ENCODE results near the gene CCL22.
"Not testable (repeated sequence)": the region's sequence is repeated elsewhere in the genome, so short reads cannot be mapped to it uniquely, and the experiment has no call there.

Gene CCL22

DNA sequence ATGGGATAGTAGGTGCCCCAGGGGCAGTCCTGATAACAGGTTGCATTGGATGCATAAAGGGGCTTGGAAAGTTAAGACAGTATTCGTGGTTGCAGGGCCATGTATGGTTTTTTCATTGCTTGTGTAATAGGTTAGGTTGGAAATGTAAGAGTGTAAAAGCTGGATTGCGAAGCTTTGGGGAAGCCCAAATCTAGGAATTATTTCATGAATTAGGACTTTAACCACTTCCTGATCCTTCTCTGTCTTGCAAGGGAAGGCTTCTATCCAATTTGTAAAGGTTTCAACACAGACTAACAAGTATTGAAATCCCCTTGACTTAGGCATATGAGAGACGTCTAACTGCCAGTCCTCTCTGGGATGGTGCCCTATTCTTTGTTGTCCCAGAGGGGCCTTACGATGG, 38.2 kb downstream of the CCL22 start:
- DNase-seq: no peak

DNA sequence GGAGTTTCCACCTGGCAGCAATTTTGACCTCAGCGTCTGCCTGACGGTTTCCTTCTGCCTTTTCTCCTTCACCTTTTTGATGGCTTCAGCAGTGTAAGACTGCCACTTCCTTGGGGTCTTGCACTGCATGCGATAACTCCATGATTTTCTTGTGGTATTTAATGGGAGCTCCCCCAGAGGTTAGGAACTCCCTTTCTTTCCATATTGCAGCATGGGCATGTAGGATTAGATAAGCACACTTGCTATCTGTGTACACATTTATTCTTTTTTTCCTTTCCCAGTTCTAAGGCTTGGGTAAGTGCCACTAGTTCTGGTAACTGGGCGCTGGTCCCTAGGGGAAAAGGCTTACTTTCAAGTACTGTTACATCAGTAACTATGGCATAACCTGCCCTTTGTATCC, 38.9 kb downstream of the CCL22 start:
- not testable (repeated sequence) for DNase-seq

DNA sequence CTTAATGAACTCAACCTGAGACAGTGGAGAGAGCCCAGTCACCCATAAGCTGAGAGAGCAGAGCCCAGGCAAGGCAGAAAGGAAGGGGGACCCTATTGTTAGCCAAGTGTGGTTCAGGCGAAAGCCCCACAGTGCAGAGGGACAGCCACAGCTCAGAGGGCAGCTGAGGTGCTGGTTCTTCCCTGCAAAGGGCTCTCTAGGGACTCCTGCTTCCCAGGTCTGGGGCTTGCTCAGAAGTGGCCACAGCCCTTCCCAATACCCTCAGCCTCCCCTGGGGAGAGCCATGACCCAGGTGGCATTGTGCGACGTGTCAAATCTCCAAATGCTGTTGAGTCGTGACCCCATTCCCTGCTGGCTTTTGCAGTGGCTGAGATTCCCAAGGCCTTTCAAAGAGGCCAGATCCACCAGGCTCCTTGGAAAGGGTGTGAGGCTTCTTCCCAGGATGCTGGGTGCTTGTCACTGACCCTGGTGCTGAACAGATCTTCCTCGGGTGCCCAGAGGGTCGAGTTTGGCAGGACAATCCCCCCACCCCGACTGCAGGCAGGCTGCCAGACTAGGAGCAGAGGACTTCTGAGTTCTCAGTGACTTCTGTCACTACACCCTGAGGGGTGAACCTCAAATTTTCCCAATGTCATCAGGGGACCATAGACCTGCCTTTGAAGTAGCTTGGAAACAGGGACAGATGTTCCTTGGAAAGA, 43.5 kb downstream of the CCL22 start:
- no peak for DNase-seq

DNA sequence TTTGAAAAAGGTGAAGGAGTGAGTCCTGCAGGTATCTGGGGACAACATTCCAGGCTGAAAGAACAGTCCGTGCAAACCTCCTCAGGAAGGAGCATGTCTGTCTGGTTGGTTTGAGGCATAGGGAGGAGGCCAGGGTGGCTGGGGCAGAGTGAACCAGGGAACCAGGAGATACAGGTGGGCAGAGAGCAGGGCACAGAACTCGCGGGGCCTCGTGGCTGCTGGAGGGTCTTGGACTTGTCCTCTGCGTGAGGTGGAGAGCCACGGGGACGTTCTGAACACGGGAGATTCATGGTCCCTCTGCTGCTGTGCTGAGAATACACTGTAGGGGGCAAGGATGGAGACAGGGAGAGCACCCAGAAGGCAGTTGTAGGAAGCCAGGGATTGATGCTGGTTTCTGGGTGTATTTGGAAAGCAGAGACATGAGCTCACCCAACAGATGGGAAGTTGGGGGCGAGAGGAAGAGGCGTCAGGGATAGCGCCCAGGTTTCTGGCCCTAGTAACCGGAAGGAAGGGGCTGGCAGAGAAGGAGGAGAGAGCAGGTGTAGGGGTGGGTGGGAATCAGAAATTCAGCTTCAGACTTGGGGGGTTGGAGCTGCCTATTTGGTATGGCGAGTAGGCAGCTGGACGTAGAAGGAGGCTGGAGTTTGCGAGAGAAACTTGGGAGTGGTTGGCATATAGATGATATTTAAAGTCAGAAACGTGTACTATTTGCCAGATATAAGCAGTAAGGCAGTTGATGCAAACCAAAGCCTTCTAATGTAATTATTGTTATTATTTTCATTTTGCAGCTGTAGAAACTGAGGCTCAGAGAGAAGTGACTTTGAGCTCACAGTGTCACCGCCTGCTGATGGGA, 45.6 kb downstream of the CCL22 start, which contains the start of gene CCL17:
Gene CCL17 (plus strand): TSS at position 803 of the 853 bp plus-strand sequence. CDS start 9,166 bp downstream, outside the sequence.
- no peak for DNase-seq

DNA sequence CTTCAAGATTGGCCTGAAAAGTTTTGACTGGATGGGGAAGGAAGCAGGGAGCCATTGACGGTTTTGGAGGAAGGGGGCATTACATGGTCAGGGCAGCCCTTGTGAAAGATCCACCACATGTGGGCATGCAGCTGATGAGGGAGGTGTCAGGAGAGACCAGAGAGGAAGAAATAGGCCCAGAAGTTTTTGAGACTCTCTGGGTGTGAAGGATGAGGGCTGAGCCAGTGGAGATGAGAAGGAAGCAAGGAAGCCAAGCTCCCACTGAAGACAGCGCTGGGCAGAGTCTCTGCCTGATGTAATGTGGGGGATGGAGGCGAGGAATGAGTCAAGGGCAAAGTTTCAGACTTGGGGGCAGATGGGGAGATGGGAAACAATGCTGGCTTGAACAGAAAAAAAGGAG, 46.5 kb downstream of the CCL22 start:
- DNase-seq: no peak

DNA sequence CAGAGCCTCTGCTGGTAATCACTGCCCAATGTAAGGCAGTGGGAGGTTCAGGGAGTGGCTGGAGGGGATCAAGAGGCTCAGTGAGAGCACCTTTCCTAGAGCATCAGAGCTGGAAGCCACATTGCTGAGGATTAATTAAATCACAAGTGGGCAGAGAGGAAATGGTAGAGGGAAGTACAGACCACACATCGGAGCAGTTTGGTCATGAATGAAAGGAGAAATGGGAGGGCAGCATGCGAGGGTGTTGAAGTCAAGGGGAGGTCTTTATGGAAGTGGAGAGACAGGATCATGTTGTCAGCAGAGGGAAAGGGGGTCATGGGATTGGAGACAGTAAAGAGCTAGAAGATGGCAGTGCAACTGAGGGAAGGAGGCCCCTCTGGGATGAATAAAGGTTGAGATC, 48.3 kb downstream of the CCL22 start:
- DNase-seq: no peak

DNA sequence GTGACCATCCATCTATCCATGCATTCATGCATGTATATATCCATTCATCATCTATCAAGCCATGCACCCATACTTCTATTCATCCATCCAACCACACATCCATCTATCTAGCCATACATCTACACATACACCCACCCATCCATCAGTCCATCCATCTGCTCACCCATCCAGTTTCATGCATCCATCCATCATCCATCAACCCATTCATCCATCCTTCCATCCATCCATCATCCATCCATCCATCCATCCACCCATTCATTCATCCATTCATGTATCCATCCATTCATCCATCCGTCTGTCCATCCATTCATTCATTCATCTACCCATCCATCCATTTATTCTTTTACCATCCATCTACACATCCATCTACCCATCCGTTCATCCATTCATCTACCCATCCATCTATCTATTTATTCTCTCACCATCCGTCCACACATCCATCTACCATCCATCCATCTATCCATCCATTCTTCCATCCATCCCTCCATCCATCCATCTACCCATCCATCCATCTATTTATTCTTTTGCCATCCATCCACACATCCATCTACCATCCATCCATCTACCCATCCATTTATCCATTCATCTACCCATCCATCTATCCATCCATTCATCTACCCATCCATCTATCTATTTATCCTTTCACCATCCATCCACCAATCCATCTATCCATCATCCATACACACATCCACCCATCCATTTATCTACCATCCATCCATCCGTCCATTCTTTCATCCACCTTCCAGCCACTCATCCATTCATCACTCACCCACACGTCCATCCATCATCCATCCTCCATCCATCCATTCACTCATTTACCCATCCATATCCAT, 49.2 kb downstream of the CCL22 start:
- DNase-seq: no peak

DNA sequence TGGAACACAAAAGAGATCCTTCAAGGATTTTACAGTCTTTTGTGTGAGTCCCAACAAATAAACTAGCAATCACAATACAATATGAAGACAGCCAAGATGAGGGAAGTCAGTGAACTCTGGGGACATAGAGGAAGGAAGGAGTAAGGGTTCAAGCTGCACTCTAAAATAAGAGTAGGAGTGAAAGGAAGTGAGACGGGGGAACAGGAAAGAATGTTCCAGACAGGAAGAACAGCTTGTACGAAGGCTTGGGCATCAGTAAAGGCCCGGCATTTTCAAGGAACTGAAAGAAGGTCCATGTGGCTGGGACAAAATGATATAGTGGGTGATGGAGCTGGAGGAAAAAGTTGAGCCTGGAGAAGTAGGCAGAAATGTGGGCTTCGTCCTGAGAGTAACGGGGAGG, 50.5 kb downstream of the CCL22 start:
- no peak for DNase-seq

DNA sequence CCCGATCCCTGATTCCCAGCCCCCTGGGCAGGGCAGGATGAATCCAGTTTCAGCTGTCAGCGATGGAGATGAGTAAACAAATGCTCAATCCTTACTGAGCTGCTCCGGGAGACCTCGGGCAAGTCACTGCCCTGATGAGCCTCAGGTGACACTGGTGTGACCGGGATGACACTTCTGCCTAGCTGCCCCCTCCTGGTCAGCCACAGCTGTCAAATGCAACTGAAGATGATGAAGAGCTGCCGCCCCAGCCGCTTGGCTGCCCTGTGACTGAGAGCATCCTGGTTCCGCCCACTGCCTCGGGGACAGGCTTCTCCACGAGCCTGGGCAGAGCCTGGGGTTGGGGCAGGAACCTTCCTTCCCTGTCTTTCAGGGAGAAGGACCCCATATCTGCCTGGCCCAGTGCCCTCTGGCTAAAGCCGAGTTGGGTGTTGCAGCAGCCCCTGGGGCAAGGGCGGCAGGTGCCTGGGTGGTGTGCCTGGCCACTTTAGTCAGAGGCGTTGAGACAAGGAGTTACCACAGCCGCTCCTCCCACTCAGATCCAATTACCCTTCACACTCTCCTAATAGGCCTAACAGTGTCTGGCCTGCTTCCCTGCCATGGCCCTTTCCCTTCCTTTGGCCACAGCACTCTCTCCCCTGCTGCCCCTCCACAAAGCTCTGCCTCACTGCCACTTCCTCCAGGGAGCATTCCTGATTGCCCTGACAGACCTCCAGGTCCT, 51.4 kb downstream of the CCL22 start:
- DNase-seq: no peak

DNA sequence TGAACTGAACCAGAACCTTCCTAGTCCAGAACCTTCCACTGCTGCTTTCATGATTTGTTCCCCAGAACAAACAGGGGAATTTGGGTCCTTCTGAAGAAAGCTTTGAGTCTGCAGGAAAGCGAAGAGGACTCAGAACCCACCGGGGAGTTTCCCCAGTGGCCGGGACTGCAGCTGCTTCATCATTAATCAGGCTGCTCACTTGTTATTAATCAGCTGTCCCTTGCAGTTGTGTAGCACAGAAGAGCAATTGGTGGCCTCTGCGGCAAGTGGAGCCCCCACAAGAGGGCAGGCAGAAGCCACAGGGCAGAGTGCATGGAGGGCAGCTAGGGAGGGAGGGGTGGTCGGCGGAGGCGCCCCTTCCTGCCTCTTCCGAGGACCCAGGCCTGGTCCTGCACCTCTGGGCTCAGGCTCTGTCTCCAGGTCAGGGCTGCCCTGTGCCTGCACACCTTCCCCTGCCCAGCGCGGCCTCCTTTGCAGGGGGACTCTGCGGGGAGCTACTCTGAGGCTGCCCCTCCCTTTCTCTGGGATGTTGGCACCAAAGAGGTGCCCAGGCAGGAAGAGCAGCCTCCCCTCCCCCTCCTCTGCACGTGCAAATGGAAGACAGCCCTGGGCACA, 52.9 kb downstream of the CCL22 start:
- DNase-seq: no peak

DNA sequence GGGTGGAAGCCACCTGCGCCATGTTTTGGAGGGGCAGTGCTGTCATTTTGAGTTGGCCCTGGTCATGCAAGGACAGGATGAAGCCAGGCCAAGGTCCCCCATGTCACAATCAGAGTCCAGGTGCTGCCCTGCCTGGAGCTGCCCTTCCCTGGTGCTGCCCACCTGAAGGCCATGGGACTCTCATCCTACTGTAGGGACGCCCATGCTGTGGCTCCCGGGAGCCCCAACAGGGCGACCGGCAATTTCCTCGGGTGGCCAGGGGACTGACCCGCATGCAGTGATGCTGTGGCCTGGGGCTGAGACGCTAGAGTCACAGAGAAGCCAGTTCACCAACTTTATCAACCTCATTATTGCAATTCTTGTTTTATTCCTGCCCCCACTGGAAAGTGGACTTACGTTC, 54.0 kb downstream of the CCL22 start:
- DNase-seq: no peak

DNA sequence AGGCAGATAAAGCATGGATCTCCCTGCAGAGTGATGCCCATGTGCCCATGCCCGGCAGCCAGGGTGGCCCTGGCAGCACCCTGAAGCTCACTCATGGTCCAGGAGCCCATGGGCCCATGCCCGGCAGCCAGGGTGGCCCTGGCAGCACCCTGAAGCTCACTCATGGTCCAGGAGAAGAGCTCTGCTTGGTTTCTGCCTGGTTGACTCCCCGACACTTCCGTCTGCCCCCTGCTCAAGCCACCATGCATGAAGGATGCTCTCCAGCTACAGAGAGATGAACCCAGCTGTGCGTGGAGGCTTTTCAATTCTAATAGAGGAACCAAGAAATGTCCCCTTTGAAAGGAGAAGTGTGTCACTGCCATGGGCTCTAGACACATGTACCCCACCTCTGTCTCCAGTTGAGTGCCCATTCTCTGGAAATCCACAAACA, 54.7 kb downstream of the CCL22 start:
- DNase-seq: no peak

DNA sequence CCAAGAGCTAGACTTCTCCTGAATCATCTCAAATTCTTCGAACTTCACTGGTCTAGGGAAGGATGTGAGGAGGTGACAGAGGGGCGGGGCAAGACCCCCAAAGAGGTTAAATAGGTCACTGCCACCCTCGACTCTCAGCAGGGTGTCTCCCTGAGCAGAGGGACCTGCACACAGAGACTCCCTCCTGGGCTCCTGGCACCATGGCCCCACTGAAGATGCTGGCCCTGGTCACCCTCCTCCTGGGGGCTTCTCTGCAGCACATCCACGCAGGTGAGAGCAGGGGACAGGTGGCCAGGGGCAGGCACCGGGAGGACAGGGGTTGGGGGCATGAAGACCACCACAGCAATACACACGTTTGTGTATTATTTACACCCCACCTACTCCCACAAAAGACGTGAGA, 55.1 kb downstream of the CCL22 start:
- no peak for DNase-seq

Data from stimulated activated CD4-positive, alpha-beta T cell treated with anti-CD3 and anti-CD28 coated beads, Interleukin-1b, Interleukin-23, amount 100 ng/mL, for 48 hours (primary cell).